A549 (cell line): ENCODE measurements around the gene PYY. TPM values are rescaled to one million over a fixed set of nuclear protein-coding genes. Genes with fewer than 3 reads are reported as not detected.

Experiments
- ATAC-seq, 2 experiments: fragments of 200-7000 bp in 1 of 2; fragments of >200 bp in 1 of 2; cut with Nextera tagmentation in 1 of 2; cut with Tn5 transposase in 1 of 2; 3 replicates each; pipeline versions ENCODE4 v1.8.0 to v1.9.1; 2018 to 2020; ENCODE audit warnings: mild to moderate bottlenecking in 1 of 2, moderate library complexity in 1 of 2
- CTCF ChIA-PET: fragments of 300-600 bp; sonication (Branson Sonifier 250); formaldehyde crosslinking; extraction: SDS; loops from one replicate; lab custom pipeline; 2021; ENCODE audit warnings: antibody characterized with exemption, inconsistent platforms; lab: Yijun Ruan, JAX
- POLR2A ChIA-PET: fragments of 350-600 bp; formaldehyde crosslinking; extraction: SDS; loops from one replicate; lab custom pipeline; 2021; ENCODE audit warnings: antibody characterized with exemption, inconsistent platforms; lab: Yijun Ruan, JAX
- DNase-seq, 2 experiments: peaks; one replicate each; pipeline versions ENCODE4 v3.0.0 to v3.0.0-alpha.2; 2011 to 2016; ENCODE audit warnings: low read depth in 1 of 2, low spot score in 1 of 2
- FAIRE-seq: peaks from 2 replicates; lab custom pipeline; 2011; peaks lifted over from hg19 to GRCh38; lab: Jason Lieb, UNC
- H3K27ac ChIP-seq, 2 experiments: fragments of >200 bp; sonication (Bioruptor Twin); formaldehyde crosslinking; 3 replicates each; pipeline ENCODE4 v1.5.1; 2016 to 2017
- H3K4me1 ChIP-seq: fragments of >200 bp; sonication (Bioruptor Twin); formaldehyde crosslinking; 3 replicates; pipeline ENCODE4 v1.6.1; 2016
- H3K4me2 ChIP-seq: fragments of >200 bp; sonication (Bioruptor Twin); formaldehyde crosslinking; 3 replicates; pipeline ENCODE4 v1.6.1; 2016
- H3K4me3 ChIP-seq: fragments of >200 bp; sonication (Bioruptor Twin); formaldehyde crosslinking; 3 replicates; pipeline ENCODE4 v1.5.1; 2016
- H3K9me3 ChIP-seq: fragments of >200 bp; sonication (Bioruptor Twin); formaldehyde crosslinking; 3 replicates; pipeline ENCODE4 v1.6.1; 2016
- CBX2 ChIP-seq: fragments of 200-600 bp; sonication (generic); IDR thresholded peaks from 2 replicates; pipeline ENCODE4 v1.6.1; 2016; ENCODE audit warnings: low read depth, mild to moderate bottlenecking, borderline replicate concordance
- CEBPB ChIP-seq, 2 experiments: fragments of >200 bp in 1 of 2; sonication (Bioruptor Twin) in 1 of 2; formaldehyde crosslinking in 1 of 2; IDR thresholded peaks; 2 replicates each; pipeline ENCODE4 v1.6.1; 2012 to 2016
- EHF ChIP-seq: fragments of 250-450 bp; sonication (Bioruptor Pico); IDR thresholded peaks from 2 replicates; pipeline ENCODE4 v1.5.0; 2020; ENCODE audit warnings: mild to moderate bottlenecking
- ESRRA ChIP-seq: fragments of 150-350 bp; IDR thresholded peaks from 2 replicates; pipeline ENCODE4 v1.6.1; 2014; ENCODE audit warnings: mild to moderate bottlenecking, low read length, borderline replicate concordance
- HOXB13 ChIP-seq: fragments of 250-450 bp; sonication (Bioruptor Pico); IDR thresholded peaks from 2 replicates; pipeline ENCODE4 v1.5.0; 2020; ENCODE audit warnings: low read depth, mild to moderate bottlenecking, moderate library complexity
- HOXB5 ChIP-seq: fragments of 250-450 bp; sonication (Bioruptor Pico); IDR thresholded peaks from 2 replicates; pipeline ENCODE4 v1.5.0; 2020; ENCODE audit warnings: mild to moderate bottlenecking, moderate library complexity
- JUNB ChIP-seq: fragments of >200 bp; sonication (Bioruptor Twin); formaldehyde crosslinking; IDR thresholded peaks from 2 replicates; pipeline ENCODE4 v1.6.1; 2016
- MAFK ChIP-seq: fragments of 450-650 bp; IDR thresholded peaks from 2 replicates; pipeline ENCODE4 v1.6.1; 2014; ENCODE audit not compliant: partially characterized antibody
- MAZ ChIP-seq: fragments of 150-350 bp; IDR thresholded peaks from 2 replicates; pipeline ENCODE4 v1.6.1; 2014; ENCODE audit warnings: antibody characterized with exemption, low read depth, low read length, borderline replicate concordance
- MYC ChIP-seq: IDR thresholded peaks from 2 replicates; pipeline ENCODE4 v1.6.1; 2012; ENCODE audit warnings: mild to moderate bottlenecking, inconsistent platforms, low read length, improper control_type of control experiment, borderline replicate concordance
- NFE2L2 ChIP-seq: fragments of 150-350 bp; conservative IDR thresholded peaks from 2 replicates; pipeline ENCODE4 v1.6.1; 2014; ENCODE audit warnings: low read length
- NPAS2 ChIP-seq: fragments of 250-450 bp; sonication (Bioruptor Pico); IDR thresholded peaks from 2 replicates; pipeline ENCODE4 v1.8.0; 2022; ENCODE audit warnings: mild to moderate bottlenecking, moderate library complexity, borderline replicate concordance
- NR3C1 ChIP-seq: fragments of >200 bp; sonication (Bioruptor Twin); formaldehyde crosslinking; IDR thresholded peaks from 3 replicates; pipeline ENCODE4 v1.6.1; 2017
- PHF8 ChIP-seq: fragments of 200-600 bp; sonication (generic); IDR thresholded peaks from 2 replicates; pipeline ENCODE4 v1.6.1; 2016; ENCODE audit warnings: low read depth, mild to moderate bottlenecking, antibody characterized with exemption, moderate library complexity, borderline replicate concordance
- POLR2A ChIP-seq: IDR thresholded peaks from 2 replicates; pipeline ENCODE4 v1.6.1; 2012; ENCODE audit warnings: mild to moderate bottlenecking, low read length
- RCOR1 ChIP-seq: fragments of 150-350 bp; IDR thresholded peaks from 2 replicates; pipeline ENCODE4 v1.6.1; 2014; ENCODE audit warnings: antibody characterized with exemption, low read length, low read depth
- RFX5 ChIP-seq: fragments of 450-650 bp; IDR thresholded peaks from 2 replicates; pipeline ENCODE4 v1.7.1; 2014; ENCODE audit warnings: antibody characterized with exemption, mild to moderate bottlenecking, moderate library complexity
- RNF2 ChIP-seq: fragments of 200-600 bp; sonication (generic); IDR thresholded peaks from 2 replicates; pipeline ENCODE4 v1.6.1; 2016; ENCODE audit warnings: low read depth, mild to moderate bottlenecking, antibody characterized with exemption, moderate library complexity, borderline replicate concordance
- SMC3 ChIP-seq: fragments of >200 bp; sonication (Bioruptor Twin); formaldehyde crosslinking; IDR thresholded peaks from 3 replicates; pipeline ENCODE4 v1.6.1; 2018; ENCODE audit warnings: inconsistent platforms
- SREBF2 ChIP-seq: fragments of 450-650 bp; IDR thresholded peaks from 2 replicates; pipeline ENCODE4 v1.6.1; 2014; ENCODE audit warnings: mild to moderate bottlenecking, moderate library complexity
- TFCP2L1 ChIP-seq: fragments of 250-450 bp; sonication (Bioruptor Pico); IDR thresholded peaks from 2 replicates; pipeline ENCODE4 v1.5.0; 2021; ENCODE audit warnings: mild to moderate bottlenecking
- ZFP36 ChIP-seq: fragments of 450-650 bp; IDR thresholded peaks from 2 replicates; pipeline ENCODE4 v1.6.1; 2014; ENCODE audit warnings: borderline replicate concordance; ENCODE audit not compliant: partially characterized antibody
- ZSCAN20 ChIP-seq: fragments of 250-450 bp; sonication (Bioruptor Pico); IDR thresholded peaks from 2 replicates; pipeline ENCODE4 v1.8.0; 2022; ENCODE audit warnings: mild to moderate bottlenecking, moderate library complexity
- WGBS: methylation state at CpG from one replicate; pipeline ENCODE4 v1.1.6; 2017; ENCODE audit errors: missing lambda C conversion rate; 5-methylcytosine and 5-hydroxymethylcytosine counted together
- polyA plus RNA-seq, 4 experiments: library from polyadenylated mRNA; depleted of rRNA in 3 of 4; stranded (reverse); fragments of >200 nt; fragmentation: RNase III in 1 of 4; extraction: RNeasy Plus Mini Kit Qiagen cat#74134 plus additional on column Dnase treatment in 1 of 4; gene quantifications; 2 replicates in 3 of 4; 3 replicates in 1 of 4; pipeline ENCODE4 v1.2.3, GENCODE V29; 2011 to 2017
- TF ChIP-seq, protein P1 (sequence below): fragments of 250-450 bp; sonication (Bioruptor Pico); IDR thresholded peaks from 2 replicates; pipeline ENCODE4 v1.5.0; 2020; ENCODE audit warnings: low read depth, mild to moderate bottlenecking, moderate library complexity
- TF ChIP-seq, protein P2 (sequence below): IDR thresholded peaks from 2 replicates; pipeline ENCODE4 v1.6.1; 2012

Gene PYY
- polyA plus RNA-seq, 2 of the 4 experiments (the other 2 are of a cell fraction) = not detected

DNA sequence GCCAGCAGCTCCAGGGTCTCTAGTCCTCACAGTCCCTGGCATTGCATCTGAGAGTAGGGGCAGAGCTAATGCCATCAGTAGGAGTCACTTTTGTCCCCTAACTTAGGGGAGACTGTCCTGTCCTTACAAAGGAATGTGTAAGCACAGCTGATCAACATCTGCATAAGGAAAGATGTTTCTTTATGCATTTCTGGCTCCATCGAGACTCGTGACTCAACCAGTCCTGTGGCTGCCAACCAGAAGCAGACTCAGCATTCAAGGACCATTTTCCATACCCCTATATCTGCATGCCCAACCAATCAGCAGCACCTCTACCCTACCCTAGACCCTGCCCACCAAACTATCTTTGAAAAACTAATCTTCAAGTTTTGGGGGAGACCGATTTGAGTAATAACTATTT, 38.2 kb downstream of the PYY start:
- no peak for ATAC-seq
- POLR2A ChIA-PET = no interaction called here
- 64% methylated on average over 3 of the region's 3 CpGs for WGBS
- FAIRE-seq = no peak
- no peaks in the 10 kb centered on the region for H3K4me1 ChIP-seq
- no peak overlapping the region for H3K4me3 ChIP-seq
- TF ChIP-seq POLR2A (no peak), ESRRA (no peak), RCOR1 (no peak), ZFP36 (no peak), CBX2 (no peak), NFE2L2 (no peak), NPAS2 (CRISPR knock-in tag) (no peak), ZSCAN20 (CRISPR knock-in tag) (no peak)
- TF ChIP-seq, protein P1, sequence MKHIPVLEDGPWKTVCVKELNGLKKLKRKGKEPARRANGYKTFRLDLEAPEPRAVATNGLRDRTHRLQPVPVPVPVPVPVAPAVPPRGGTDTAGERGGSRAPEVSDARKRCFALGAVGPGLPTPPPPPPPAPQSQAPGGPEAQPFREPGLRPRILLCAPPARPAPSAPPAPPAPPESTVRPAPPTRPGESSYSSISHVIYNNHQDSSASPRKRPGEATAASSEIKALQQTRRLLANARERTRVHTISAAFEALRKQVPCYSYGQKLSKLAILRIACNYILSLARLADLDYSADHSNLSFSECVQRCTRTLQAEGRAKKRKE (CRISPR knock-in tag) = no peak
- TF ChIP-seq, all 56 proteins: peak for 0
- no peaks in the 10 kb centered on the region for H3K9me3 ChIP-seq
- no peak for DNase-seq
- H3K4me2 ChIP-seq = no peak overlapping the region
- H3K27ac ChIP-seq = no peak overlapping the region
- CTCF ChIA-PET = interaction anchor here (1.8 to 18.8 kb wide), 5 partner anchors 8 to 36 kb away, joined by 4 to 215 read pairs (median 44); partner anchors contain the start of genes MPP2 and PPY

DNA sequence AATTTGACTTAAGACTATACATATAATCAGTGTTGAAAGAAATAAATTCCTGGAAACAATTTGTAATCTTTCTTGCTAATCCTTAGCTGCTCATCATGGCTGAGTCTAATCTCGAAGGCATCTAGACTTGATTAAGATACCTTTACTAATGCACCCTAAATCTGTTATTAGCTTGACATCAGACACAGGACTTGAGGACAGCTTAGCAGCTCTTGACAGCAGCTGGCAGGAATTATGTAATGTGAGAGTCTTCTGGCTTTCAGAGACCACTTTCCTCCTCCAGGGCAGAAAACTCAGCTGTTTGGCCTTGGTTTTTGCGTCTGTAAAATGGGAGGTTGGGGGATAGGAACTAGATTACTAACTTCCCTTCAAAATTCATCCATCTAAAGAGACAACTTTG, 39.3 kb downstream of the PYY start:
- DNase-seq (no peak), FAIRE-seq (no peak), ATAC-seq (no peak)
- Histone ChIP-seq H3K9me3 (no peaks in the 10 kb centered on the region), H3K4me1 (no peaks in the 10 kb centered on the region), H3K4me2 (no peak overlapping the region), H3K4me3 (no peak overlapping the region), H3K27ac (no peak overlapping the region)
- POLR2A ChIA-PET = interaction anchor here (0.5 kb wide), 1 partner anchor 1235 kb away, joined by 5 read pairs; no protein-coding TSS in a partner anchor
- CTCF ChIA-PET = interaction anchor here (0.9 to 18.8 kb wide), 9 partner anchors 10 to 81 kb away, joined by 3 to 215 read pairs (median 8); partner anchors contain the start of gene PPY
- WGBS = 34% methylated on average over 2 of the region's 2 CpGs
- TF ChIP-seq ZFP36 (no peak), MAFK (no peak), TFCP2L1 (no peak), SREBF2 (no peak), CEBPB (IDR thresholded peaks at IDR 0.05) (no peak), RNF2 (no peak), ESRRA (no peak), MAZ (no peak), RFX5 (no peak), NFE2L2 (no peak), RCOR1 (no peak), MYC (no peak), PHF8 (no peak), SMC3 (no peak), HOXB13 (CRISPR knock-in tag) (no peak), EHF (CRISPR knock-in tag) (no peak)
- TF ChIP-seq, protein P2, sequence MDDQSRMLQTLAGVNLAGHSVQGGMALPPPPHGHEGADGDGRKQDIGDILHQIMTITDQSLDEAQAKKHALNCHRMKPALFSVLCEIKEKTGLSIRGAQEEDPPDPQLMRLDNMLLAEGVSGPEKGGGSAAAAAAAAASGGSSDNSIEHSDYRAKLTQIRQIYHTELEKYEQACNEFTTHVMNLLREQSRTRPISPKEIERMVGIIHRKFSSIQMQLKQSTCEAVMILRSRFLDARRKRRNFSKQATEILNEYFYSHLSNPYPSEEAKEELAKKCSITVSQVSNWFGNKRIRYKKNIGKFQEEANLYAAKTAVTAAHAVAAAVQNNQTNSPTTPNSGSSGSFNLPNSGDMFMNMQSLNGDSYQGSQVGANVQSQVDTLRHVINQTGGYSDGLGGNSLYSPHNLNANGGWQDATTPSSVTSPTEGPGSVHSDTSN = no peak
- TF ChIP-seq, protein P1 (CRISPR knock-in tag) = no peak

DNA sequence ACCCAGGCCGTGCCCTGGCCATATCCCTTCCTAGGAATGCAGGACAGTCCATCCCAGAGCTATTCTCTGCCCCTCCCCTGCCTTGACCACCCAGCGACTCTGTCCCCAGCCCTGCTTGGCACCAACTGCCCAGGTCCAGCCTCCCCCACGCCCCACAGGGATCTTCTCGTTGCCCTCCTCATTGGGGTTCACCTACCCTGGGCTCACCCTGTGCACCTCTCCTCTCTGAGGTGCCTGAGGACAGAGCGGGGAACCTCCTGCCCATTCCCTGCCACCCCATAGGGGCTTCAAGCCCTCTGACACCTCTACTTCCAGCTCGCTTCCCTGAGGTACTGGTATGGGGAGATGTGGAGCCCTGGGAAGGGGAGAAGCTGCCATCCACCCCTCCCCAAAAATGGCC, 40.2 kb downstream of the PYY start:
- DNase-seq (no peak), ATAC-seq (no peak), FAIRE-seq (no peak)
- H3K4me3 ChIP-seq = no peak overlapping the region
- H3K27ac ChIP-seq = no peak overlapping the region
- H3K9me3 ChIP-seq = no peaks in the 10 kb centered on the region
- TF ChIP-seq CBX2 = no peak
- TF ChIP-seq ESRRA = no peak
- TF ChIP-seq JUNB = no peak
- TF ChIP-seq, protein P1 (CRISPR knock-in tag) = no peak
- TF ChIP-seq NR3C1 = no peak
- no peak for TF ChIP-seq HOXB5 (CRISPR knock-in tag)
- no peak for TF ChIP-seq RFX5
- H3K4me1 ChIP-seq = no peaks in the 10 kb centered on the region
- 32% methylated on average over 6 of the region's 6 CpGs for WGBS
- no peak overlapping the region for H3K4me2 ChIP-seq
- CTCF ChIA-PET = interaction anchor here (1.0 to 18.8 kb wide), 7 partner anchors 11 to 82 kb away, joined by 3 to 215 read pairs (median 25); partner anchors contain the start of gene PPY
- POLR2A ChIA-PET = no interaction called here
